ENCODE results near the gene PCYT2.

PCYT2 gene

GRCh38 chr17:81941484-81942166, 30.4 kb upstream of the PCYT2 start:
- H3K4me3 ChIP-seq (replicated peaks in 1 of 2; ENCODE audit: low read depth in 2 of 2, low read length in 2 of 2) = no peak overlapping the region
- no peak for DNase-seq (ENCODE audit: low read depth in 2 of 2)
- TF ChIP-seq, protein P1, sequence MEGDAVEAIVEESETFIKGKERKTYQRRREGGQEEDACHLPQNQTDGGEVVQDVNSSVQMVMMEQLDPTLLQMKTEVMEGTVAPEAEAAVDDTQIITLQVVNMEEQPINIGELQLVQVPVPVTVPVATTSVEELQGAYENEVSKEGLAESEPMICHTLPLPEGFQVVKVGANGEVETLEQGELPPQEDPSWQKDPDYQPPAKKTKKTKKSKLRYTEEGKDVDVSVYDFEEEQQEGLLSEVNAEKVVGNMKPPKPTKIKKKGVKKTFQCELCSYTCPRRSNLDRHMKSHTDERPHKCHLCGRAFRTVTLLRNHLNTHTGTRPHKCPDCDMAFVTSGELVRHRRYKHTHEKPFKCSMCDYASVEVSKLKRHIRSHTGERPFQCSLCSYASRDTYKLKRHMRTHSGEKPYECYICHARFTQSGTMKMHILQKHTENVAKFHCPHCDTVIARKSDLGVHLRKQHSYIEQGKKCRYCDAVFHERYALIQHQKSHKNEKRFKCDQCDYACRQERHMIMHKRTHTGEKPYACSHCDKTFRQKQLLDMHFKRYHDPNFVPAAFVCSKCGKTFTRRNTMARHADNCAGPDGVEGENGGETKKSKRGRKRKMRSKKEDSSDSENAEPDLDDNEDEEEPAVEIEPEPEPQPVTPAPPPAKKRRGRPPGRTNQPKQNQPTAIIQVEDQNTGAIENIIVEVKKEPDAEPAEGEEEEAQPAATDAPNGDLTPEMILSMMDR (IDR thresholded peaks at IDR 0.05; ENCODE audit: low read depth, low read length) = no peak

DNA sequence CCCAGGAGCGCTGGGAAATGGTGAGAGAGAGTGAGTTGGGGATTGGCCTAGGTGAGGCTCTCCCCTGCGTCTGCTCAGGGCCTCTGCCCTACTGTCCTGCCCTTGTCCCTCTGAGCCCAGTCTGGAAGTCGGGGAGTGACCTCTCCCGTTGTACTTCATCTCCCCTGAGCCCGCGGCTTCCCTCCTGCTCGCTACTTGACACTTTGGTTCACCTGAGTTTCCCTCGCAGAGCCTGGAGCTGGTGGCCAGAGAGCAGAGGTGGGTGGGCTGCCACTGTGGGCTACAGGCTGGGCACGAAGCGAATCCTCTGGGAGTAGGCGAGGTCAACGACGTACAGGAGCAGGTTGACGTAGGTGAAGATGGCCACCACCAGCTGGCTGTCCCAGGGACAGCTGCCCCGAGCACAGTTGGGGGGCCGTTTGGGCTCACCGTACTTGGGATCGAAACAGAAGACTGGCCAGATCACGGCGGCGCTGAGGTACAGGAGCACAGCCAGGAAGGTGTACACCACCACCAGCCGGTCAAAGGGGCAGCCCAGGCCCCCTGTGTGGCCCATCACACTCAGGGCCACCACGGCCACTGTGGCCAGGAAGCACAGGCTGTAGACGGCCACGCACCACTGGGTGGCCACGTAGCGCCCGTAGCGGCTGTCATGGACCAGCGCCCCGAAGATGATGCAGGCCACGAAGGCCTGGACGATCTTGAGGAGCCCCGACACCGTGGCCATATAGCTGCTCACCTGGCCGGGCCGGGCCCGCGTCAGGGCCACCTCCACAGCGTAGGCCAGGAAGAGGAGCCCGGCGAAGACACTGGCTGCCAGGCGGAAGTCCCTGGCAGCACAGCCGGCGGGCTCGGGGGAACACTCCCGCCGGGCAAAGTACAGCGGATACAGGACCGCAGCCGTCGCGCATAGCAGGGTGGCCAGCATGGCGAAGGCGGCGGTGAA, 29.6 kb upstream of the PCYT2 start:
- TF ChIP-seq, protein P1 (IDR thresholded peaks at IDR 0.05; ENCODE audit: low read depth, low read length) = no peak
- no peak overlapping the region for H3K4me3 ChIP-seq (replicated peaks in 1 of 2; ENCODE audit: low read depth in 2 of 2, low read length in 2 of 2)
- no peak for DNase-seq (ENCODE audit: low read depth in 2 of 2)

DNA sequence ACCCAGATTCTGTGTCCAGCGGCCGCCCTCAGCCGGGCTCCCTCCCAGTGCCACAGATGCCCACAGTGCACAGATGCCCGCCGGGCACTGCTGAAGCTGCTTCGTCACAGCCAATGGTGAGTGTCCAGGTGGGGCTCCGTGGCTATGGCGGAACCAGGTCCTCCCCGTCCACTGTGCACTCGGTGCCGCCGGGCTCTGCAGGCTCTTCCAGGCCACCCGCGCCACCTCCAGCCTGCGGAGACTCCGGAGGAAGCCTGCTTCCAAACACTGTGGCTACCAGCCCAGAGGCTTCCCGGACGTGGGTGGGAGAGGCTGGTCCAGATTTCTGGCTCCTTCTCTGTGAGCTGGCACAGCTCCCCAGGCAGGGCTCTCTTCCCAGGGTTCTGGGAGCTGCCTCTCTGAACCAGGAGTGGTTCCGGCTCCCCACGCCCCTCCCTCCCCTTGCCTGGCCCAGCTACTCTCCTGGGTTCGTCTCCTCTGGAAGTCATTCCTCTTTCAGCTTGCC, 28.7 kb upstream of the PCYT2 start:
- DNase-seq (ENCODE audit: low read depth in 2 of 2) = peak in 1 of 2 donors; percentile 79
- TF ChIP-seq, protein P1 (IDR thresholded peaks at IDR 0.05; ENCODE audit: low read depth, low read length) = no peak

GRCh38 chr17:81939218-81939617, 28.0 kb upstream of the PCYT2 start:
- TF ChIP-seq, protein P1 (IDR thresholded peaks at IDR 0.05; ENCODE audit: low read depth, low read length) = no peak

More for the DNA sequence above, 28.7 kb upstream of the PCYT2 start:
- no peak overlapping the region for H3K4me3 ChIP-seq (replicated peaks in 1 of 2; ENCODE audit: low read depth in 2 of 2, low read length in 2 of 2)

GRCh38 chr17:81935709-81936084, 24.5 kb upstream of the PCYT2 start:
- TF ChIP-seq, protein P1 (IDR thresholded peaks at IDR 0.05; ENCODE audit: low read depth, low read length) = no peak
- no peak for DNase-seq (ENCODE audit: low read depth in 2 of 2)
- peak overlapping the region in 1 of 2 donors; percentile 27 for H3K4me3 ChIP-seq (replicated peaks in 1 of 2; ENCODE audit: low read depth in 2 of 2, low read length in 2 of 2)

More at GRCh38 chr17:81939218-81939617, 28.0 kb upstream of the PCYT2 start:
- no peak for DNase-seq (ENCODE audit: low read depth in 2 of 2)
- no peak overlapping the region for H3K4me3 ChIP-seq (replicated peaks in 1 of 2; ENCODE audit: low read depth in 2 of 2, low read length in 2 of 2)

DNA sequence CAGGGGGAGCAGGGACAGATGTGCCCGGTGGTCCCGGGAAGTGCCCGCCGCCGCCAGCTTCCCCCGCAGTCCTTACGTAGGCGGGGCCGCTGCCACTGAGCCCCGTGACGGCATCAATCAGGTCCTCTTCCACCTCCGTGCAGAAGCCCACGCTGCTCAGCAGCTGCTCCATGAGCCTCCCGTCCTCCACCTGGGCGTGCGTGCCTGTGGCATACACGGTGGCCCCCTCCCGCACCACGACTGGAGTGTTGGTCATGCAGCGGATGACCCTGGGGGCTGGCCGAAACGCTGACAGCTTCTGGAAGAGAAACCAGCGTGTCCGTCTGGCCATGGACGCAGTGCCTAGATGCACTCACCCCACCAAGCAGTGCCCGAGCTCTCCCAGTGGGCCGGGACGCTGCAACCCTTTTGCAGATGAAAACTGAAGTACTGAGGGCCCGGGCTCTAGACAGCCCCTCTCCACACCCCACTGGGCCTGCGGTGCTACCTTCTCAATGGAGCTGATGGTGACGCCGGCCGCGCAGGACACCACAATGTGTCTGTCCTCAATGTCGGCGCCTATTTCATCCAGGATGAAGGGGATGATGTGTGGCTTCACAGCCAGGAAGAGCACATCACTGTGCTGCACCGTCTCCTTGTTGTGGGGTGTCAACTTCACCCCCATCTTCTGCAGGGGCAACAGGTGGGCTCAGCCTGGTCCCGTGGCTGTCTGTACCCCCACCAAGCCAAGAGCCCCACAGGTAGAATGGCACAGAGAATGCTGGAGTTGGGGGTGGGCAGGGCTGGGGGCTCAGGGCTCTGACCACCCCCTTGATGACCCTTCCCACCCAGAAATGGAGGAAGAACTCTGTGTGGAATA, 23.9 kb upstream of the PCYT2 start:
- TF ChIP-seq, protein P1 (IDR thresholded peaks at IDR 0.05; ENCODE audit: low read depth, low read length) = no peak
- peak overlapping the region in 1 of 2 donors; percentile 27 for H3K4me3 ChIP-seq (replicated peaks in 1 of 2; ENCODE audit: low read depth in 2 of 2, low read length in 2 of 2)
- DNase-seq (ENCODE audit: low read depth in 2 of 2) = no peak
